T-helper 1 cell treated with Interleukin-12 subunit alpha and Interleukin-12 subunit beta and Interleukin-4 antibody, amounts not matched to agents 30 μg/mL and 1 μg/mL, for 36 hours (primary cell): ENCODE data around the gene KHDC1.
"Not testable (repeated sequence)": the region's sequence is repeated elsewhere in the genome, so short reads cannot be mapped to it uniquely, and the experiment has no call there.

ENCODE experiments used
- H3K27ac Mint-ChIP-seq: one replicate; pipeline ENCODE4 v1.8.0; 2021; ENCODE audit warnings: mild to moderate bottlenecking, mixed read lengths
- H3K27me3 Mint-ChIP-seq: one replicate; pipeline ENCODE4 v1.8.0; 2021; ENCODE audit warnings: low read depth, mixed read lengths
- H3K36me3 Mint-ChIP-seq: one replicate; pipeline ENCODE4 v1.8.0; 2021; ENCODE audit warnings: low read depth, mixed read lengths
- H3K4me1 Mint-ChIP-seq: one replicate; pipeline ENCODE4 v1.8.0; 2021; ENCODE audit warnings: low read depth, mixed read lengths
- H3K4me3 Mint-ChIP-seq: one replicate; pipeline ENCODE4 v1.8.0; 2021; ENCODE audit warnings: mild to moderate bottlenecking, moderate library complexity, mixed read lengths
- H3K9me3 Mint-ChIP-seq: one replicate; pipeline ENCODE4 v1.8.0; 2021; ENCODE audit warnings: mixed read lengths

Gene KHDC1

DNA sequence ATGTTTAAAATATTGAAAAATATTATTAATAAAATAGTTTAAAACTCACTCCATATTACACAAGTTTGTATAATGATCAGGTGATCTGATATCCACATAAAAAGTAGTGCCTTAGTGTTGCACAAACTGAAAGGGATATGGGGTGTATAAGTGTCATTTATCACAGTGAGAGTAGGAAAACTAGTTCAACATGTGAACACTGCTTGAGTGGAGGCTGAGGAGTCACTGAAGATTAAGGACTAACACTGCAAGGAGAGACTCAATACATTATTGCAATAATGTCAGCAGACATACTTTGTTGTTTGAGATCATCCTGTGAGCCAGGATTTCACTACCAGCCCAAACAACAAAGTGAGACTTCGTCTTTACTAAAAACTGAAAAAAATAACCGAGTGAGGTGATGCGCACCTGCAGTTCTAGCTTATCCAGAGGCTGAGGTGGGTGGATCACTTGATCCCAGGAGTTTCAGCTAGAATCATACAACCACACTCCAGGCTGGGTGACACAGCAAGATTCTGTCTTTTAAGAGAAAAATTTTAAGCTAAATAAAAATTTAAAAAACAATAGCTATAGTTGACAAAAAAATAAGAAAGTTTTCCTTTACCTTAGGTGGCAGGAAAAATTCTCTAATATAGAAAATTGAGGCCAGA is 35.3 kb downstream of the KHDC1 start:
- Mint-ChIP-seq H3K9me3 (no peaks in the 10 kb centered on the region), H3K27ac (no peak overlapping the region), H3K4me1 (no peaks in the 10 kb centered on the region), H3K27me3 (no peaks in the 10 kb centered on the region), H3K36me3 (no peaks in the 10 kb centered on the region), H3K4me3 (no peak overlapping the region)

DNA sequence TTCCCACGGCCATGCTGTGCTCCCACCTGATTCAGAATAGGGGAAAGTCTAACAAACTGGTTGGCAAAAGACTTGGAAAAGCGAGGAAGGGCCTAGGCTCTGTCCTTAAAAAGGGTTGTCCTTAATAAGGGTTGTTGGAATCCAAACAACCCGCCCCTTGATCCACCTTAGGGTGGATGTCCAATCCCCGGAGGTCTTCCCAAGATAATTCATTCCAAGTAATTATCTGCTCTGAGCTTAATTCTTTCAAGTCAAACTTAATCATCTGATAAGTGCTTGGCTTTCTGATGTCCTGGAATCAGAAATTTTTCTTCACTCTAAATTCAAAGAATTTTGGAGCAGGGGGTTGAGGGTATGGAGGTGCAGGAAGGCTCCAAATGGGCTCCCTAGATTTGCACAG is 37.6 kb downstream of the KHDC1 start, which contains the start of gene KHDC1L:
KHDC1L (minus strand) TSS at position 101 of the 400 bp plus-strand sequence; CDS start at position 13, 88 bp downstream.
- Mint-ChIP-seq H3K4me3 (no peak within 1 kb of the TSS), H3K36me3 (no peaks in the 10 kb centered on the region), H3K27ac (no peak within 1 kb of the TSS), H3K9me3 (no peaks in the 10 kb centered on the region), H3K27me3 (no peaks in the 10 kb centered on the region), H3K4me1 (no peaks in the 10 kb centered on the region)

DNA sequence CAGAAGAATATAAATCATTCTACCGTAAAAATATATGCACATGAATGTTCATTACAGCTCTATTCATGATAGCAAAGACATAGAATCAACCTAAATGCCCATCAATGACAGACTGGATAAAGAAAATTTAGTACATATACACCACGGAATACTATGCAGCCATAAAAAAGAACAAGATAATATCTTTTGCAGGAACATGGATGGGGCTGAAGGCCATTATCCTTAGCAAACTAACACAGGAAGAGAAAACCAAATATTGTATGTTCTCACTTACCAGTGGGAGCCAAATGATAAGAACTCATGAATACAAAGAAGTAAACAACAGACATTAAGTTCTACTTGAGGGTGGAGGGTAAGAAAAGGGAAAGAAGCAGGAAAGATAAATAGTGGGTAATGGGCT is 46.1 kb downstream of the KHDC1 start:
- no peaks in the 10 kb centered on the region for H3K4me1 Mint-ChIP-seq
- no peak overlapping the region for H3K4me3 Mint-ChIP-seq
- no peaks in the 10 kb centered on the region for H3K36me3 Mint-ChIP-seq
- no peak overlapping the region for H3K27ac Mint-ChIP-seq
- H3K27me3 Mint-ChIP-seq: no peaks in the 10 kb centered on the region
- no peaks in the 10 kb centered on the region for H3K9me3 Mint-ChIP-seq

DNA sequence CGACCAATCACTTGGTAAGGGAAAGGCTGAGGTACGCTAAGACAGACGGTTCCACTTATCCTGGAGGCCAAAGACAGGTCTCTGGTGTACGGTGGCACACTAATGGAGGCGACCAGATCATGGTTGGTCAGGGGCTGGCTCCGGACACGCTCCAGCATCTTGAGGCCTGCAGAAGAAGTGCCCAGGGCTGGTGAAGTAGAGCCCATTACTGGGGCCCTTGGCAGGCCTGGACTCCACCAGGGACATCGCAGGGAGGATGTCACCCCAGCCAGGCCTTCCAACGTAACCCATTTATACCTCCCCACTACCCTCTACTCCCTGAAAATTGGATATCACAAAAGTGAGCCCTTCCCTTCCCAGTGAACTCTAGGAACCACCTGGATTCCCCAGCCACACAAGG is 53.9 kb downstream of the KHDC1 start:
- no peak overlapping the region for H3K4me3 Mint-ChIP-seq
- no peaks in the 10 kb centered on the region for H3K27me3 Mint-ChIP-seq
- no peaks in the 10 kb centered on the region for H3K9me3 Mint-ChIP-seq
- H3K36me3 Mint-ChIP-seq: no peaks in the 10 kb centered on the region
- H3K27ac Mint-ChIP-seq: no peak overlapping the region
- no peaks in the 10 kb centered on the region for H3K4me1 Mint-ChIP-seq

DNA sequence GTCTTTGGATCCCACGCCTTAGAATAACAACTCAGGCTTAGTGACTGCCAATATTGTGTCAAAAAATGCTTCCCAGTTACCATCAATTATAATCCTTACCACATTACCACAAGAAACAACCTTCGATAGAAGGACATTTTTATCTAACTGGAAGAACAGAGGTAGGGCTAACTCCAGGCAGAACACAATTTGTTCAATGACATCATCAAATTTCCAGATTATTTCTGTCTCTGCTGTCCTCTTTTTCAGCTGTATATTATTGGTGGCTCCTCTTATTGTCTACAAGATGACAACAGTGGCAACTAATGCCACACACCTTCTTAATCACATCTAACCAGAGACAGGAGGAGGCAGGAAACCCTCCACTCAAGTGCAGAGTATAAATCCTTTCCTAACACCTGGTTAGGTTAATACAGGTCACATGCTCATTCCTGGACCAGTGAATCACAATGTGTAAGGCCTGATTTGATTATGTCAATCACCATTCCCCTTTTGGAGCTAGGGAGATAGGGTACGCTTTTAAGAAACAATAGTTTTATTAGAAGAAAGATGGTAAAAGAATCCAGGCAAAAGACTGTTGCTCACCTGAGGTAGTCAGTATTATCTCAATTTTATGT is 55.7 kb downstream of the KHDC1 start:
- Mint-ChIP-seq H3K27ac (no peak overlapping the region), H3K4me3 (no peak overlapping the region), H3K9me3 (no peaks in the 10 kb centered on the region), H3K27me3 (no peaks in the 10 kb centered on the region), H3K4me1 (no peaks in the 10 kb centered on the region), H3K36me3 (no peaks in the 10 kb centered on the region)

DNA sequence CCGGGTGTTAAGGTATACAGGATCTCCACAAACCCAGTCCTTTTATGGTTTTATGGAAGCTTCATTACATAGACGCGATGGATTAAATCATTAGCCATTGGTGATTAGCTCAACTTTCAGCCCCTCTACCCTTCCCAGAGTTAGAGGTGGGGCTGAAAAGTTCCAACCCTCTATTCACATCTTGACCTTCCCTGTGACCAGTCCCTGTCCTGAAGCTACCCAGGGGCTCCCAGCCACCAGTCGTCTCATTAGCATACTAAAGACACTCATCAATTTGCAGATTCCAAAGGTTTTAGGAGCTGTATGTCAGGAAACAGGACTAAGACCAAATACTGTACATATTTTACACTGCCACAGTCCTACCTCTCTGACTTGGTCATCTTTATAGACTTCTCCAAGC is 58.7 kb downstream of the KHDC1 start:
- H3K4me3 Mint-ChIP-seq: no peak overlapping the region
- H3K27ac Mint-ChIP-seq: no peak overlapping the region
- H3K36me3 Mint-ChIP-seq: no peaks in the 10 kb centered on the region
- no peaks in the 10 kb centered on the region for H3K27me3 Mint-ChIP-seq
- no peaks in the 10 kb centered on the region for H3K9me3 Mint-ChIP-seq
- no peaks in the 10 kb centered on the region for H3K4me1 Mint-ChIP-seq

DNA sequence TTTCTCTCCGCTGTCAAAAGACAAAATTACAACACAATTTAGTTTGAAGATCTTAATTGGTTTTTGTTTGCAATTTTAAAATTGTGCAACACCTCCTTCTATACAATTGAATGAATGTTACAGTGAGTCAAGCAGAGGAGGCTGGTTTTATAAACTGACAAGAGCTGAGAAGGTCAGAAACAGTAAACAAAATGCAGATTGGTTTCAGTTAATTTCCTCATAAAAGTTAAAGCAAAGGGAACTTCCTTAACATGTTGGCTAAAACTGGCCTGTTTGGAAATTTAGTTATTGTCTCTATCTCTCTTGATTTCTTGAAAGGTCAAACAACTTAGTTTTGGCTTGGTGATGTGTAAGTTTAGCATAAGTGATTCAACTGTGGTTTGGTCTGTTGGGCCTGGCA is 59.9 kb downstream of the KHDC1 start:
- Mint-ChIP-seq H3K9me3 (no peaks in the 10 kb centered on the region), H3K27ac (no peak overlapping the region), H3K36me3 (no peaks in the 10 kb centered on the region), H3K4me1 (no peaks in the 10 kb centered on the region), H3K27me3 (no peaks in the 10 kb centered on the region), H3K4me3 (no peak overlapping the region)

DNA sequence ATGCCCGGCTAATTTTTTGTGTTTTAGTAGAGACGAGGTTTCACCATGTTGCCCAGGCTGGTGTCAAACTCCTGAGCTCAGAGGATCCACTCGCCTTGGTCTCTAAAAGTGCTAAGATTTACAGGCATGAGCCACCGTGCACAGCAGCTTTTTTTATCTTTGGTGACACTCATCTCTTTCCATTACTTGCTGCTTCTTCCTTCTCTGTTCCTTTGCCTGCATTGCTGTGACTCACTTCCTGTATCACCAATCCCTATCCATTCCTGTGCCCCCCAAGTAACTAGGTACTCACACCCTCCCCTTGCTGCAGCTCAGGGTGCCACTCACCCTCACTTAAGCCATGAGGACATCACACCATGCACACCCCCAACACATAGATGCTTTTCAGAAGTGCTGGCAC is 62.3 kb downstream of the KHDC1 start:
- Mint-ChIP-seq H3K9me3 (no peaks in the 10 kb centered on the region), H3K4me3 (no peak overlapping the region), H3K4me1 (no peaks in the 10 kb centered on the region), H3K36me3 (no peaks in the 10 kb centered on the region), H3K27ac (no peak overlapping the region), H3K27me3 (no peaks in the 10 kb centered on the region)

DNA sequence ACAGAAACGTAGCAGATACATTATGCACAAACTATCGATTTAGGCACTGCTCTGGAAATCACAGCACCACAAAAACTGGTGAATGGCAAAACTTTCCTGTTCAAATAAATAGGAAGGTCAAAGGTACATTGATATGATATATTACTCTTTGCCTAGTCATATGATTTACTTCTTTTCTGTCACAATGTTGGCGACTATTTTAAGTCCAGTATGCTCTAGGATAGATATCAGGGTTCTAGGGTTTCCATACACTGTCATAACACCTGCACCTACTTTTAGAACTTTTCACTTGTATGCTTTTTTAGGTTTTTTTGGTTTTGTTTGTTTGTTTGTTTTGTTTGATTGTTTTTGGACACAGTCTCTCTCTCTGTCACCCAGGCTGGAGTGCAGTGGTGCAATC is 62.7 kb downstream of the KHDC1 start:
- Mint-ChIP-seq H3K4me1 (no peaks in the 10 kb centered on the region), H3K36me3 (no peaks in the 10 kb centered on the region), H3K4me3 (no peak overlapping the region), H3K9me3 (no peaks in the 10 kb centered on the region), H3K27ac (no peak overlapping the region), H3K27me3 (no peaks in the 10 kb centered on the region)

DNA sequence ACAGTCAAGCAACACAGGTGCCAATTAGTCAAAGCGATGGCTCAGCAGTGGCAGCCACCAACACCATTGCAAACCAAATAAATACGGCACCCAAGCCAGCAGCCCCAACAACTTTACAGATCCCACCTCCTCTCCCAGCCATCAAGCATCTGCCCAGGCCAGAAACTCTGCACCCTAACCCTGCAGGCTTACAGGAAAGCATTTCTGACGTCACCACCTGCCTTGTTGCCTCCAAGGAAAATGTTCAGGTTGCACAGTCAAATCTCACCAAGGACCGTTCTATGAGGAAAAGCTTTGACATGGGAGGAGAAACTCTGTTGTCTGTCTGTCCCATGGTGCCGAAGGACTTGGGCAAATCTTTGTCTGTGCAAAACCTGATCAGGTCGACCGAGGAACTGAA is 68.3 kb downstream of the KHDC1 start:
- H3K4me3 Mint-ChIP-seq: no peak overlapping the region
- no peaks in the 10 kb centered on the region for H3K27me3 Mint-ChIP-seq
- H3K4me1 Mint-ChIP-seq: no peaks in the 10 kb centered on the region
- no peaks in the 10 kb centered on the region for H3K9me3 Mint-ChIP-seq
- H3K36me3 Mint-ChIP-seq: no peaks in the 10 kb centered on the region
- H3K27ac Mint-ChIP-seq: no peak overlapping the region

DNA sequence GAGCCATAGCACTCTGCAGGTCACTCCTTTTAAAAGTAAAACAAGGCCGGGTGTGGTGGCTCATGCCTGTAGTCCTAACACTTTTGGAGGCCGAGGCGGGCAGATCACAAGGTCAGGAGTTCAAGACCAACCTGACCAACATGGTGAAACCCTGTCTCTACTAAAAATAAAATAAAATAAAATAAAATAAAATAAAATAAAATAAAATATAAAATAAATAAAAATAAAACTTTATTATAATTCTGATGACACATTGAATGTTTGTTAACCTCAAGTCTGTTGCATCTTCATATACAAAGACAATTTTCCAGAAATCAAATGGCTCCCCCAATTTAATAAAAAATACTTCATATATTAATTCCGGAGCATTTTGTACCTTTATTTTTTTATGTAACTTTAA is 69.7 kb downstream of the KHDC1 start:
- not testable (repeated sequence) for H3K4me1 Mint-ChIP-seq, H3K27ac Mint-ChIP-seq, H3K4me3 Mint-ChIP-seq, H3K9me3 Mint-ChIP-seq, H3K27me3 Mint-ChIP-seq, H3K36me3 Mint-ChIP-seq
